NCI-H345 treated with DMSO at 0.1 percent for 48 hours (cell line): ENCODE results near the gene SLIT1.

ENCODE experiments used
- DNase-seq: peaks from one replicate; lab custom pipeline; 2025; ENCODE audit not compliant: unreplicated experiment; lab: John Stamatoyannopoulos, UW

Gene SLIT1

GRCh38 chr10:97203220-97203619 is 17.5 kb upstream of the SLIT1 start:
- DNase-seq = no peak

- no peak for DNase-seq
These were observed 14.9 kb upstream of the SLIT1 start for GRCh38 chr10:97200616-97201015.

- no peak for DNase-seq
These were observed 13.4 kb upstream of the SLIT1 start for GRCh38 chr10:97199152-97199551.

- DNase-seq = no peak
These were observed 11.3 kb upstream of the SLIT1 start for GRCh38 chr10:97197030-97197500.

GRCh38 chr10:97196223-97197029 is 10.7 kb upstream of the SLIT1 start:
- DNase-seq = peak; percentile 54

- no peak for DNase-seq
These were observed 10.0 kb upstream of the SLIT1 start for GRCh38 chr10:97195706-97196222.

- DNase-seq = no peak
These were observed 7.2 kb upstream of the SLIT1 start for GRCh38 chr10:97192952-97193435.

GRCh38 chr10:97190450-97190849 is 4.7 kb upstream of the SLIT1 start:
- no peak for DNase-seq

- peak; percentile 26 for DNase-seq
These were observed 2.5 kb upstream of the SLIT1 start for GRCh38 chr10:97188261-97188711.

GRCh38 chr10:97186911-97187310 is 1.2 kb upstream of the SLIT1 start:
- DNase-seq = no peak

GRCh38 chr10:97184971-97185325 is 811 bp downstream of the SLIT1 start:
- DNase-seq = no peak

GRCh38 chr10:97183314-97183713 is 2.4 kb downstream of the SLIT1 start:
- no peak for DNase-seq

GRCh38 chr10:97182288-97182990 is 3.3 kb downstream of the SLIT1 start:
- no peak for DNase-seq

GRCh38 chr10:97180986-97181385 is 4.8 kb downstream of the SLIT1 start:
- DNase-seq = no peak

- DNase-seq = no peak
These were observed 5.4 kb downstream of the SLIT1 start for GRCh38 chr10:97180363-97180755.

- no peak for DNase-seq
These were observed 5.9 kb downstream of the SLIT1 start for GRCh38 chr10:97179731-97180362.

- DNase-seq = no peak
These were observed 6.4 kb downstream of the SLIT1 start for GRCh38 chr10:97179311-97179710.

- no peak for DNase-seq
These were observed 7.7 kb downstream of the SLIT1 start for GRCh38 chr10:97178074-97178473.

- DNase-seq = no peak
These were observed 9.5 kb downstream of the SLIT1 start for GRCh38 chr10:97176226-97176625.

- DNase-seq = no peak
These were observed 10.2 kb downstream of the SLIT1 start for GRCh38 chr10:97175586-97175985.

GRCh38 chr10:97174941-97175340 is 10.8 kb downstream of the SLIT1 start:
- DNase-seq = no peak
